SU-DHL-6 (cell line): ENCODE measurements around the gene PCDHA8.

Experiments
- CTCF ChIP-seq: fragments of 200-600 bp; sonication (generic); IDR thresholded peaks from one replicate; pipeline ENCODE4 v1.5.1; 2017; ENCODE audit warnings: antibody characterized with exemption, mild to moderate bottlenecking, low read length, moderate library complexity; ENCODE audit not compliant: insufficient read depth, poor library complexity, severe bottlenecking
- EZH2phosphoT487 ChIP-seq: fragments of 200-600 bp; sonication (generic), shearing (Covaris generic); conservative IDR thresholded peaks from 2 replicates; pipeline ENCODE4 v1.6.1; 2018; ENCODE audit warnings: mild to moderate bottlenecking, antibody characterized with exemption, low read length, moderate library complexity, mixed read lengths

GRCh38 chr5:140827704-140828361 lies 13.2 kb upstream of the PCDHA8 start, which contains the start of gene PCDHA6:
- TF ChIP-seq CTCF (no peak), EZH2phosphoT487 (no peak)
